ENCODE data around the gene EPN2.

DNA sequence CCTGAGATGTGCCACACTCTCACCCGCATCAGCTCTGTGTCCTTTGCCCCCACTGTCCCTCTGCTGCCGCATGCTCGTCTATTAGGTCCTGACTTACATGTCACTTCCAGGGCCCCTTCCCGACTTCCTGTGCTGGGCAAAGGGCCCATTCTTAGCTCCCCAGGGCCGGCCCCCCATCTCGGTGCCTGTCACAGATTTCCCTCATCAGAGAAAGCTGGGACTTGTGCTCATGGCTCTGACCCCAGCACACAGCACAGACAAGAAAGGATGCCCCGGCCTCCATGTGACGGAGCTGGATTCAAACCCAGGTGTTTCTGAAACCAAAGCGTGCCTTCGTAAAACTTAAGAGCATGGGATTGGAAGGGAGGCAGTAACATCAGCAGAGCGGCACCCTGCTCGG lies 135.3 kb downstream of the EPN2 start:
- TF ChIP-seq, protein P1, sequence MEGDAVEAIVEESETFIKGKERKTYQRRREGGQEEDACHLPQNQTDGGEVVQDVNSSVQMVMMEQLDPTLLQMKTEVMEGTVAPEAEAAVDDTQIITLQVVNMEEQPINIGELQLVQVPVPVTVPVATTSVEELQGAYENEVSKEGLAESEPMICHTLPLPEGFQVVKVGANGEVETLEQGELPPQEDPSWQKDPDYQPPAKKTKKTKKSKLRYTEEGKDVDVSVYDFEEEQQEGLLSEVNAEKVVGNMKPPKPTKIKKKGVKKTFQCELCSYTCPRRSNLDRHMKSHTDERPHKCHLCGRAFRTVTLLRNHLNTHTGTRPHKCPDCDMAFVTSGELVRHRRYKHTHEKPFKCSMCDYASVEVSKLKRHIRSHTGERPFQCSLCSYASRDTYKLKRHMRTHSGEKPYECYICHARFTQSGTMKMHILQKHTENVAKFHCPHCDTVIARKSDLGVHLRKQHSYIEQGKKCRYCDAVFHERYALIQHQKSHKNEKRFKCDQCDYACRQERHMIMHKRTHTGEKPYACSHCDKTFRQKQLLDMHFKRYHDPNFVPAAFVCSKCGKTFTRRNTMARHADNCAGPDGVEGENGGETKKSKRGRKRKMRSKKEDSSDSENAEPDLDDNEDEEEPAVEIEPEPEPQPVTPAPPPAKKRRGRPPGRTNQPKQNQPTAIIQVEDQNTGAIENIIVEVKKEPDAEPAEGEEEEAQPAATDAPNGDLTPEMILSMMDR (conservative IDR thresholded peaks at IDR 0.05 in 1 of 2, IDR thresholded peaks at IDR 0.05 in 1 of 2; ENCODE audit: low read depth in 1 of 2, low read length in 2 of 2), result no peak
- TF ChIP-seq EZH2 (IDR thresholded peaks at IDR 0.05; ENCODE audit: low read length, missing control alignments), result no peak
